Keratinocyte (primary cell): Measurements from ENCODE around the gene ARHGAP1. TPM values are rescaled to one million over a fixed set of nuclear protein-coding genes. Genes with fewer than 3 reads are reported as not detected.
A peak's percentile ranks its signal among the peaks of the same experiment; 100 is the strongest.

Experiments used
- DNase-seq: peaks from one replicate; pipeline ENCODE4 v3.0.0-alpha.2; 2011; ENCODE audit warnings: low read depth, missing footprints, low spot score
- FAIRE-seq: peaks from 2 replicates; lab custom pipeline; 2011; peaks lifted over from hg19 to GRCh38; lab: Jason Lieb, UNC
- H2AFZ ChIP-seq: 2 replicates; pipeline ENCODE4 v1.6.0; 2012; ENCODE audit warnings: low read length, control low read depth, inconsistent platforms; ENCODE audit not compliant: control insufficient read depth
- H3K27ac ChIP-seq: 2 replicates; pipeline ENCODE4 v1.5.1; 2011; ENCODE audit warnings: low read length; ENCODE audit not compliant: control insufficient read depth, insufficient read depth
- H3K27me3 ChIP-seq: 3 replicates; pipeline ENCODE4 v1.6.0; 2011; ENCODE audit warnings: low read length; ENCODE audit not compliant: control insufficient read depth, insufficient read depth; ENCODE audit errors: extremely low read depth
- H3K36me3 ChIP-seq, 2 experiments: 2 replicates in 1 of 2; 3 replicates in 1 of 2; pipeline ENCODE4 v1.5.1; 2011; ENCODE audit warnings: low read length in 2 of 2, mild to moderate bottlenecking in 1 of 2; ENCODE audit not compliant: control insufficient read depth in 2 of 2, insufficient read depth in 2 of 2; ENCODE audit errors: extremely low read depth in 1 of 2
- H3K4me1 ChIP-seq: 3 replicates; pipeline ENCODE4 v1.5.1; 2011; ENCODE audit warnings: low read length; ENCODE audit not compliant: control insufficient read depth, insufficient read depth; ENCODE audit errors: extremely low read depth
- H3K4me2 ChIP-seq: 3 replicates; pipeline ENCODE4 v1.6.0; 2011; ENCODE audit warnings: low read depth, low read length; ENCODE audit not compliant: control insufficient read depth, insufficient read depth; ENCODE audit errors: extremely low read depth
- H3K4me3 ChIP-seq, 3 experiments: fragments of 200-600 bp in 1 of 3; sonication (generic) in 1 of 3; 2 replicates in 2 of 3; 3 replicates in 1 of 3; pipeline ENCODE4 v1.5.1; 2011 to 2016; ENCODE audit warnings: low read length in 3 of 3, mild to moderate bottlenecking in 3 of 3, control low read depth in 2 of 3, inconsistent platforms in 1 of 3, low read depth in 1 of 3, mixed read lengths in 1 of 3, mixed run types in 1 of 3, moderate library complexity in 1 of 3; ENCODE audit not compliant: control insufficient read depth in 2 of 3, insufficient read depth in 2 of 3; ENCODE audit errors: extremely low read depth in 1 of 3
- H3K79me2 ChIP-seq: 2 replicates; pipeline ENCODE4 v1.6.0; 2012; ENCODE audit warnings: low read length; ENCODE audit not compliant: control insufficient read depth, insufficient read depth
- H3K9ac ChIP-seq: 3 replicates; pipeline ENCODE4 v1.6.0; 2011; ENCODE audit warnings: low read length; ENCODE audit not compliant: control insufficient read depth, insufficient read depth; ENCODE audit errors: extremely low read depth
- H3K9me1 ChIP-seq: 3 replicates; pipeline ENCODE4 v1.6.0; 2011; ENCODE audit warnings: low read length; ENCODE audit not compliant: control insufficient read depth, insufficient read depth; ENCODE audit errors: extremely low read depth
- H3K9me3 ChIP-seq: 2 replicates; pipeline ENCODE4 v1.5.1; 2012; ENCODE audit warnings: low read depth, low read length; ENCODE audit not compliant: control insufficient read depth
- H4K20me1 ChIP-seq: 3 replicates; pipeline ENCODE4 v1.6.0; 2011; ENCODE audit warnings: low read length; ENCODE audit not compliant: control insufficient read depth, insufficient read depth; ENCODE audit errors: extremely low read depth
- EZH2 ChIP-seq: IDR thresholded peaks from one replicate; pipeline ENCODE4 v1.6.1; 2012; ENCODE audit warnings: inconsistent platforms, mild to moderate bottlenecking, low read length, moderate library complexity
- dilution Hi-C: fragments of 300-500 bp; cut with MboI; formaldehyde crosslinking; loops from one replicate; pipeline ENCODE4 v1.7.0; 2020; ENCODE audit warnings: low sequenced_read_pairs; ENCODE audit not compliant: extremely low pct_ligation_motif_present
- polyA plus RNA-seq, 5 experiments: library from polyadenylated mRNA; depleted of rRNA in 3 of 5; stranded (reverse) in 3 of 5; stranded (forward) in 1 of 5; unstranded in 1 of 5; fragments of >200 nt; gene quantifications; 1 replicate in 1 of 5; 2 replicates in 3 of 5; 3 replicates in 1 of 5; pipeline versions ENCODE4 v1.2.1 to v1.2.3, GENCODE V29; 2011 to 2012; ENCODE audit warnings: missing spikeins in 2 of 5, low read depth in 1 of 5, low replicate concordance in 1 of 5
- TF ChIP-seq, protein P1 (sequence below), 3 experiments: IDR thresholded peaks in 1 of 3; conservative IDR thresholded peaks in 1 of 3; optimal IDR thresholded peaks in 1 of 3; 2 replicates in 2 of 3; 3 replicates in 1 of 3; pipeline versions ENCODE3 to v1.5.1; 2011; ENCODE audit warnings: low read length in 3 of 3, mild to moderate bottlenecking in 3 of 3, moderate library complexity in 2 of 3, control low read depth in 1 of 3, inconsistent platforms in 1 of 3; ENCODE audit not compliant: insufficient read depth in 2 of 3; ENCODE audit errors: extremely low read depth in 1 of 3

ARHGAP1 gene
- polyA plus RNA-seq, 1 donor (not counting 4 experiments of a cell fraction or from before 2014, with no cell fraction given) = 19.5 TPM

DNA sequence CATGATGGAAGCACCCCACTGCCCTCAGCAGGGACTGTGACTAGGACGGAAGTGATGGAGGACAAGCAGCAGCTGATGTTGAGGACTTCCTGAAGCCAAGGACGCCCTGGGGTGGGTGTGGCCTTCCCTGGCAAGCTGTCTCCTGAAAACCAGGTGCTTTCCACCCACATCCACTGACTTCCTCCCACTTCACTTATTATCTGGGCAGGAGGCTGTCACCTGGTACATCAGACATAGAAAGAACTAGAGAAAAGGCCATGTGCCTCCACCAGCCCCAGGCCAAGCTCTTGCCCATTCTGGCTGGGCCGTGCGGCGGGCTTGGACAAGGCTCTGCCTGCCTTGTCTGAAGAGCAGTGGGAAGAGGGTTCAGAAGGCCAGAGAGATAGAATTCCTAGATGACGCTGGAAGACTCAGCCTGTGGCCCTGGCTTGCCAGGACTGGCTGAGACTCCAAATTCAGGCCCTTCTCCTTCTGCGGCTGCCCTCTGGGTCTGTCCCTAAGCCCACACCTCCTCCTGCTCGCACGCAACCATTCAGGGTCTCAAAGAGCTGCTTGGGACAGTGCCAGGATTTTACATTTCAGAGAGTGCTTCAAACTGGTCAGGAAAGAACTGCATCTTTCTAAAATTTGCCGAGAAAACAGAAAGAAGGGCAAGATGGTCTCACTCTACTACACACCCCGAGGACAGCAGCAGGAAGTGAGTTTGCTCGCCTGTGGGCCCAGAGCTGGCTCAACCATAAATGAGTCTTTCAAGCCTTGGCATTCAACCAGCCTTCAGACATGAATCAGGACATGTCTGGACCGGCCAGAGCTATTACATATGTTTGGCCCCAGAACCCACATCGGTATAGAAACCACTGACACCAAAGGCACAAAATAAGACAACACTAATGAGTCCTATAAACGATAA, 13.3 kb downstream of the ARHGAP1 start:
- H2AFZ ChIP-seq = peak overlapping the region; percentile 65
- H3K9me3 ChIP-seq = no peaks in the 10 kb centered on the region
- H3K79me2 ChIP-seq = no peaks in the 10 kb centered on the region
- TF ChIP-seq EZH2 = no peak
- TF ChIP-seq, protein P1, sequence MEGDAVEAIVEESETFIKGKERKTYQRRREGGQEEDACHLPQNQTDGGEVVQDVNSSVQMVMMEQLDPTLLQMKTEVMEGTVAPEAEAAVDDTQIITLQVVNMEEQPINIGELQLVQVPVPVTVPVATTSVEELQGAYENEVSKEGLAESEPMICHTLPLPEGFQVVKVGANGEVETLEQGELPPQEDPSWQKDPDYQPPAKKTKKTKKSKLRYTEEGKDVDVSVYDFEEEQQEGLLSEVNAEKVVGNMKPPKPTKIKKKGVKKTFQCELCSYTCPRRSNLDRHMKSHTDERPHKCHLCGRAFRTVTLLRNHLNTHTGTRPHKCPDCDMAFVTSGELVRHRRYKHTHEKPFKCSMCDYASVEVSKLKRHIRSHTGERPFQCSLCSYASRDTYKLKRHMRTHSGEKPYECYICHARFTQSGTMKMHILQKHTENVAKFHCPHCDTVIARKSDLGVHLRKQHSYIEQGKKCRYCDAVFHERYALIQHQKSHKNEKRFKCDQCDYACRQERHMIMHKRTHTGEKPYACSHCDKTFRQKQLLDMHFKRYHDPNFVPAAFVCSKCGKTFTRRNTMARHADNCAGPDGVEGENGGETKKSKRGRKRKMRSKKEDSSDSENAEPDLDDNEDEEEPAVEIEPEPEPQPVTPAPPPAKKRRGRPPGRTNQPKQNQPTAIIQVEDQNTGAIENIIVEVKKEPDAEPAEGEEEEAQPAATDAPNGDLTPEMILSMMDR (optimal IDR thresholded peaks at IDR 0.05 in 1 of 3, IDR thresholded peaks at IDR 0.05 in 1 of 3, conservative IDR thresholded peaks at IDR 0.05 in 1 of 3; ENCODE audit: extremely low read depth in 1 of 3, insufficient read depth in 2 of 3, low read length in 3 of 3) = no peak
- H4K20me1 ChIP-seq = no peaks in the 10 kb centered on the region
- H3K4me3 ChIP-seq = peak overlapping the region in 2 of 3 experiments; percentile 49 to 50
- peak; percentile 98 for FAIRE-seq
- peak overlapping the region; percentile 98 for H3K27ac ChIP-seq
- dilution Hi-C loops = no loop called here
- peak overlapping the region; percentile 87 for H3K4me2 ChIP-seq
- no peaks in the 10 kb centered on the region for H3K9me1 ChIP-seq
- no peaks in the 10 kb centered on the region for H3K27me3 ChIP-seq
- H3K4me1 ChIP-seq = peaks cover 31% of the 10 kb centered on the region
- H3K36me3 ChIP-seq = peaks cover 5 to 13% of the 10 kb centered on the region in 2 experiments
- DNase-seq = peak; percentile 92
- peak overlapping the region; percentile 87 for H3K9ac ChIP-seq

- H4K20me1 ChIP-seq = no peaks in the 10 kb centered on the region
- peaks cover 17 to 28% of the 10 kb centered on the region in 2 experiments for H3K36me3 ChIP-seq
- no peak overlapping the region for H3K27ac ChIP-seq
- H3K4me1 ChIP-seq = peaks cover 31% of the 10 kb centered on the region
- dilution Hi-C loops = no loop called here
- no peak for DNase-seq
- H3K4me3 ChIP-seq = no peak overlapping the region
- no peak overlapping the region for H2AFZ ChIP-seq
- H3K79me2 ChIP-seq = no peaks in the 10 kb centered on the region
- H3K27me3 ChIP-seq = no peaks in the 10 kb centered on the region
- FAIRE-seq = no peak
- no peak overlapping the region for H3K4me2 ChIP-seq
- H3K9me3 ChIP-seq = no peaks in the 10 kb centered on the region
- TF ChIP-seq EZH2 = no peak
- TF ChIP-seq, protein P1 (optimal IDR thresholded peaks at IDR 0.05 in 1 of 3, IDR thresholded peaks at IDR 0.05 in 1 of 3, conservative IDR thresholded peaks at IDR 0.05 in 1 of 3; ENCODE audit: extremely low read depth in 1 of 3, insufficient read depth in 2 of 3, low read length in 3 of 3) = no peak
- H3K9me1 ChIP-seq = no peaks in the 10 kb centered on the region
- H3K9ac ChIP-seq = no peak overlapping the region
Observed at GRCh38 chr11:46684367-46684766, 16.1 kb downstream of the ARHGAP1 start.
